BJ (cell line): ENCODE results near the gene CCNL1. TPM values are rescaled to one million over a fixed set of nuclear protein-coding genes. Genes with fewer than 3 reads are reported as not detected.

Experiments
- CTCF ChIA-PET: fragments of 350-600 bp; formaldehyde crosslinking; extraction: SDS; loops from one replicate; lab custom pipeline; 2021; ENCODE audit warnings: antibody characterized with exemption, inconsistent platforms; lab: Yijun Ruan, JAX
- POLR2A ChIA-PET: fragments of 300-600 bp; sonication (Branson Sonifier 250); formaldehyde crosslinking; extraction: SDS; loops from one replicate; lab custom pipeline; 2021; ENCODE audit warnings: antibody characterized with exemption; lab: Charles Lee
- DNase-seq: peaks from one replicate; pipeline ENCODE4 v3.0.0-alpha.2; 2011; ENCODE audit warnings: low read depth
- H3K27me3 ChIP-seq: 2 replicates; pipeline ENCODE4 v1.6.0; 2011; ENCODE audit warnings: low read length; ENCODE audit not compliant: control insufficient read depth, insufficient read depth
- H3K36me3 ChIP-seq: 2 replicates; pipeline ENCODE4 v1.5.1; 2011; ENCODE audit warnings: low read length; ENCODE audit not compliant: control insufficient read depth, insufficient read depth
- H3K4me3 ChIP-seq: 2 replicates; pipeline ENCODE4 v1.5.1; 2011; ENCODE audit warnings: low read depth, mild to moderate bottlenecking, control low read depth, low read length
- polyA plus RNA-seq: library from polyadenylated mRNA; depleted of rRNA; stranded (reverse); fragments of >200 nt; gene quantifications from 2 replicates; pipeline ENCODE4 v1.2.3, GENCODE V29; 2011
- TF ChIP-seq, protein P1 (sequence below): IDR thresholded peaks from 2 replicates; pipeline ENCODE4 v1.5.1; 2011; ENCODE audit warnings: low read depth, mild to moderate bottlenecking, control low read depth, inconsistent platforms, low read length, moderate library complexity; ENCODE audit not compliant: insufficient read depth

Gene CCNL1
- polyA plus RNA-seq, 1 experiment, result 145 TPM

DNA sequence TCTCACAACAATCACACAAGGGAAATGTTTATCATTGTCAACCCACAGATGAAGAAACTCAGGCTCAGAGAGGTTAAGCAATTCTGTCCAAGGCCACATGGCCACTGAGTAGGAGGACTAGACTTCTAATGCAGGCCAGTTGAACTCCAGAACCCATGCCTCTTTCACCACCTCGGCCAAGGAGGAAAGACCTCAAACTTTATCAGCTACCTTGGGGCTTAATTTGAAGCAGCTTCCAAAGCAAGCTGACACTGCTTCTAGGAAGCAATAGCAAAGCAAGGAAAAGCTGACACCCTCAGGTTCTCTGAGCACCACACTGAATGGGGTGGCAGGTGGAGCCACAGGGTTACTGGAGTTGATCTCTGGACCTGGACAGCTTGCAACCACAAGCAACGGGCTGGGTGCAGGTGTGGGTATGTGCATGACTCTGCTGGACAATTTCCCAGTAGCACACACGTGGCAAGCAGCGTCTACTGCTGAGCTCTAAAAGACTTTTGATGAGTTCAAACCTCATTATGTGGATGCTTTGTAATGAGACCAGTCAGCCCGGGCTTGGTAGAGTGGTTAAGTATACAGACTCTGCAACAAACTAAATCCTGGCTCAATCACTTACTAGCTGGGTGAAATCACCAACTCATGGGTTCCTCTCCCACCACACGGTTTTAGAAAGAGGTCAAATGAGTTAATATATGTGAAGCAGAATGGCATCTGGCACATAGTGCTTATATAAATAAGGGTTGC, 23.1 kb downstream of the CCNL1 start:
- DNase-seq, result no peak

DNA sequence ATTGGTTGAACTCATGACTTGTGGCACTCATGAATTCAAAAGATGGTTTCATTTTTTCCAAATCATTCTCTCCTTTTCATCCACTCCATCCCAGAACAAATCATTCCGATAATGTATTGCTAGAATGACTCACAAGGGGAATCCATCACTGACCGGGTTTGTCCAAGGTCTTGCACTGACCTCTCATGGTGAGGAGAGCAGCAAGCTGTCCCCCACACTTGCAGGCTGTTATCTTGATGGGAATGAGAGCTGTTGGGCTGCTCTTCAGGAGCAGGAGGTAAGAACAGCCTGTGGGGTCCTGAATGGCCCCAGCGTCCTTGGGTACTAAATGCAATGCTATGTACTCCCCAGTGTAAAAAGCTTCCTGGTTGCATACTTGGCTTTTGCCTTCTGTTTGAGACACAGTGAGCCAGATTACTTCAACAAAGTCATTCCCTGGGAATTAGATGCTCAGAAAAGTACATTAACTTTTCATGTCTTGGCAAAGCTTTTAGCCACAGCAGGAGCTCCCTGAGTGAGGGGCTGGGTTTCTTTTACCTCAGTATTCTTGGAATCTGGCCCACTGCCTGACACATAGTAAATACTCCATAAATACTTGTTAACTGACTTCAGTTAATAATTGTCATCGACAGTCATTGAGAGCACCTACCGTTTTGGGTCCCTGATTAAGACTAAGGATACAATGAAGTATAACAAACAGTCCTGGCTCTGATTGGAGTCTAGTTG, 24.1 kb downstream of the CCNL1 start:
- DNase-seq, result no peak
- TF ChIP-seq, protein P1, sequence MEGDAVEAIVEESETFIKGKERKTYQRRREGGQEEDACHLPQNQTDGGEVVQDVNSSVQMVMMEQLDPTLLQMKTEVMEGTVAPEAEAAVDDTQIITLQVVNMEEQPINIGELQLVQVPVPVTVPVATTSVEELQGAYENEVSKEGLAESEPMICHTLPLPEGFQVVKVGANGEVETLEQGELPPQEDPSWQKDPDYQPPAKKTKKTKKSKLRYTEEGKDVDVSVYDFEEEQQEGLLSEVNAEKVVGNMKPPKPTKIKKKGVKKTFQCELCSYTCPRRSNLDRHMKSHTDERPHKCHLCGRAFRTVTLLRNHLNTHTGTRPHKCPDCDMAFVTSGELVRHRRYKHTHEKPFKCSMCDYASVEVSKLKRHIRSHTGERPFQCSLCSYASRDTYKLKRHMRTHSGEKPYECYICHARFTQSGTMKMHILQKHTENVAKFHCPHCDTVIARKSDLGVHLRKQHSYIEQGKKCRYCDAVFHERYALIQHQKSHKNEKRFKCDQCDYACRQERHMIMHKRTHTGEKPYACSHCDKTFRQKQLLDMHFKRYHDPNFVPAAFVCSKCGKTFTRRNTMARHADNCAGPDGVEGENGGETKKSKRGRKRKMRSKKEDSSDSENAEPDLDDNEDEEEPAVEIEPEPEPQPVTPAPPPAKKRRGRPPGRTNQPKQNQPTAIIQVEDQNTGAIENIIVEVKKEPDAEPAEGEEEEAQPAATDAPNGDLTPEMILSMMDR, result no peak
- H3K27me3 ChIP-seq, result no peaks in the 10 kb centered on the region
- ChIA-PET POLR2A (no interaction called here), CTCF (interaction anchor here (0.6 to 9.3 kb wide), 13 partner anchors 9 to 627 kb away, joined by 3 to 140 read pairs (median 4); partner anchors contain the start of gene TIPARP)
- no peaks in the 10 kb centered on the region for H3K36me3 ChIP-seq
- H3K4me3 ChIP-seq, result no peak overlapping the region

More for the DNA sequence above, 23.1 kb downstream of the CCNL1 start:
- CTCF ChIA-PET, result interaction anchor here (0.6 to 9.3 kb wide), 52 partner anchors 9 to 985 kb away, joined by 3 to 140 read pairs (median 4); partner anchors contain the start of genes CCNL1, SSR3 and TIPARP
- Histone ChIP-seq H3K4me3 (no peak overlapping the region), H3K36me3 (no peaks in the 10 kb centered on the region), H3K27me3 (no peaks in the 10 kb centered on the region)
- POLR2A ChIA-PET, result interaction anchor here (0.6 to 1.0 kb wide), 2 partner anchors 48 to 461 kb away, joined by 3 read pairs; no protein-coding TSS in a partner anchor
- TF ChIP-seq, protein P1, result no peak

DNA sequence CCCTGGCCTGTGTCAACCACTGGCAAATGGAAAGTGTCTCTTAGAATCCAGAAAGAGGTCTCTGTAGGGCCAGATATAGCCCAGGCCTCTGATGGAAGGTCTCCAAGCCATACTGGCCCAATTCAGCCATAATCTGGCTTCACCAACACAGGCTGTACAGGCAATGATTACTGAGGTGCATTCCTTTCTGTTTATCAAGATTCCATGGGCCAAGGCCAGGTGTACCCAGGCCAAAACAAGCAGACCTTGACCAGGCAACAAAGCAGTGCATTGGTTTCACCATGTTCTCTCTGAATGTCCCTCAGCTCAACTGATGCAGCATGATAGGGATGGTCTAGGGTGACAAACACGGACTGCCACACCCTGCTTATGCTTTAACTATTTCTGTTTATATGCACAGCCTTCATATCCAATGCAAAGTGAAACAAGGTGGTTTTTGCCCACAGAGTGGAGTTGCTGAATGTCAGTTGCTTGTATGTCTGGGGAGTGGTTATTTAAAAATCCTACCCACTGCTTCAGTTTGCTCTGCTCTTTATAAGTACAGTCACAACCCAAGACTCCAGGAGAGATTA, 25.2 kb downstream of the CCNL1 start:
- ChIA-PET CTCF (interaction anchor here (1.2 to 9.3 kb wide), 4 partner anchors 49 to 984 kb away, joined by 3 to 140 read pairs (median 20); partner anchors contain the start of gene TIPARP), POLR2A (no interaction called here)
- Histone ChIP-seq H3K27me3 (no peaks in the 10 kb centered on the region), H3K4me3 (no peak overlapping the region), H3K36me3 (no peaks in the 10 kb centered on the region)
- DNase-seq, result no peak
- TF ChIP-seq, protein P1, result no peak

DNA sequence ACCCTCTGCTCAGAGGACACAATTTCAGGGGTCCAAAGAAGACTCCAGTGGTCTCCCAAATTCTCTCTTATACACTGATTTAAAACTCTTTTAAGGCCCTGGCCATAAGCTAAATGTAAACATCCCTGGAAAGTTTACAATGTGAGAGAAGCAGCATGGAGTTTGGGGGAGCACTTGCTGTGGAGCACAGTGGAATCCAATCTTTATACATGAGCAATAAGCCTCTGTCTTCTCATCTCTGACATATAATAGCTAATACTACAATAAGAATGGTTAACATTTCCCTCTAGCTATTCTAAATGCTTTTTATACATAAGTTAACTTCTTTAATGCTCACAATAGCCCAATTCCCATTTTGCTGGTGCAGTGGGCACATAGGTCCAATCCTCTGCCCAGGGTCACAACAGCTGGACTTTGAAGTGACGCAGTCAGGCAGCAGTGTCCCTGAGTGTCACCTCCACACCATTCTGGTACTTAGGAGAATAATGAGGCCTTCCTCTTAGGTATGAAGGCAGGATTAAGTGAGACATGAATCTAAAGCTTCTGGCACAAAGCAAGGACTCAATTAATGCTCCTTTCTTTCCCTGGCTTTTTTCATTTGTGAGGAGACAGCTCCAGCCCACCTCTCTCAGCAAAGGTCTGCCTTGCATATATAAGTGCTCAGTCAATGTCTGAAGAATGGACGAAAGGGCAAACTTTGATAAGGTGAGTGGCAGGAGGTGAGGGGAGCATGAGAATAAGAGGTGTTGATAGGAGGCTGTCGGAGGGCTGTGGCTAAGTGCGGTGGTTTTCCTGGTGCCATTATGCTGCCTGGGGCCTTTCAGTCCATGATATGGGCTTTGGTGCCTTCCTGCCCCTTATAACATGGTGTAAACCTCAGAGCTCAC, 26.3 kb downstream of the CCNL1 start:
- CTCF ChIA-PET, result interaction anchor here (0.7 to 9.3 kb wide), 6 partner anchors 10 to 983 kb away, joined by 3 to 140 read pairs (median 3); no protein-coding TSS in a partner anchor
- no peak overlapping the region for H3K4me3 ChIP-seq
- H3K27me3 ChIP-seq, result no peaks in the 10 kb centered on the region
- H3K36me3 ChIP-seq, result no peaks in the 10 kb centered on the region
- POLR2A ChIA-PET, result no interaction called here
- TF ChIP-seq, protein P1, result no peak
- DNase-seq, result no peak
